ENCODE data around the gene DSC3. TPM values are rescaled to one million over a fixed set of nuclear protein-coding genes. Genes with fewer than 3 reads are reported as not detected.

The DSC3 gene
- total RNA-seq, 2 donors from 2014 or later: 0.27 to 0.37 TPM

- intact Hi-C loops (cut with DNase I): no loop called here
- Histone ChIP-seq H3K9me3 (no peaks in the 10 kb centered on the region), H3K27me3 (no peaks in the 10 kb centered on the region), H3K9ac (ENCODE audit: low read depth in 2 of 2, low read length in 2 of 2) (no peak overlapping the region), H3K36me3 (no peaks in the 10 kb centered on the region), H3K4me3 (no peak overlapping the region), H3K27ac (no peak overlapping the region), H3K4me1 (no peaks in the 10 kb centered on the region)
- TF ChIP-seq CTCF (IDR thresholded peaks at IDR 0.05): no peak
- no peak for DNase-seq
These were observed 43.4 kb downstream of the DSC3 start for GRCh38 chr18:30999186-30999585.

- TF ChIP-seq CTCF (IDR thresholded peaks at IDR 0.05): no peak
- H3K4me1 ChIP-seq: no peaks in the 10 kb centered on the region
- H3K4me3 ChIP-seq: no peak overlapping the region
- no peak overlapping the region for H3K27ac ChIP-seq
- no peaks in the 10 kb centered on the region for H3K36me3 ChIP-seq
- no peak for DNase-seq
- intact Hi-C loops (cut with DNase I): no loop called here
- H3K9me3 ChIP-seq: no peaks in the 10 kb centered on the region
- no peaks in the 10 kb centered on the region for H3K27me3 ChIP-seq
- no peak overlapping the region for H3K9ac ChIP-seq (ENCODE audit: low read depth in 2 of 2, low read length in 2 of 2)
These were observed 45.3 kb downstream of the DSC3 start for GRCh38 chr18:30997223-30997622.

- intact Hi-C loops (cut with DNase I): no loop called here
- Histone ChIP-seq H3K36me3 (no peaks in the 10 kb centered on the region), H3K4me1 (no peaks in the 10 kb centered on the region), H3K27me3 (no peaks in the 10 kb centered on the region), H3K27ac (no peak overlapping the region), H3K9ac (ENCODE audit: low read depth in 2 of 2, low read length in 2 of 2) (no peak overlapping the region), H3K4me3 (no peak overlapping the region), H3K9me3 (no peaks in the 10 kb centered on the region)
- DNase-seq: no peak
- TF ChIP-seq CTCF (IDR thresholded peaks at IDR 0.05): no peak
These were observed 50.3 kb downstream of the DSC3 start for GRCh38 chr18:30992231-30992630.

- Histone ChIP-seq H3K36me3 (no peaks in the 10 kb centered on the region), H3K4me1 (no peaks in the 10 kb centered on the region), H3K4me3 (no peak overlapping the region), H3K9ac (ENCODE audit: low read depth in 2 of 2, low read length in 2 of 2) (no peak overlapping the region), H3K27me3 (no peaks in the 10 kb centered on the region), H3K9me3 (no peaks in the 10 kb centered on the region), H3K27ac (no peak overlapping the region)
- intact Hi-C loops (cut with DNase I): no loop called here
- DNase-seq: no peak
- TF ChIP-seq CTCF (IDR thresholded peaks at IDR 0.05): no peak
These were observed 51.1 kb downstream of the DSC3 start for GRCh38 chr18:30991397-30991796.

- TF ChIP-seq CTCF (IDR thresholded peaks at IDR 0.05): no peak
- no peaks in the 10 kb centered on the region for H3K4me1 ChIP-seq
- H3K36me3 ChIP-seq: no peaks in the 10 kb centered on the region
- no peak overlapping the region for H3K27ac ChIP-seq
- H3K27me3 ChIP-seq: no peaks in the 10 kb centered on the region
- intact Hi-C loops (cut with DNase I): no loop called here
- H3K4me3 ChIP-seq: no peak overlapping the region
- H3K9ac ChIP-seq (ENCODE audit: low read depth in 2 of 2, low read length in 2 of 2): no peak overlapping the region
- no peaks in the 10 kb centered on the region for H3K9me3 ChIP-seq
- no peak for DNase-seq
These were observed 53.4 kb downstream of the DSC3 start for GRCh38 chr18:30989141-30989540.

- DNase-seq: no peak
- no peaks in the 10 kb centered on the region for H3K9me3 ChIP-seq
- H3K9ac ChIP-seq (ENCODE audit: low read depth in 2 of 2, low read length in 2 of 2): no peak overlapping the region
- H3K27ac ChIP-seq: no peak overlapping the region
- H3K36me3 ChIP-seq: no peaks in the 10 kb centered on the region
- no peak for TF ChIP-seq CTCF (IDR thresholded peaks at IDR 0.05)
- intact Hi-C loops (cut with DNase I): no loop called here
- no peaks in the 10 kb centered on the region for H3K27me3 ChIP-seq
- H3K4me1 ChIP-seq: no peaks in the 10 kb centered on the region
- no peak overlapping the region for H3K4me3 ChIP-seq
These were observed 54.1 kb downstream of the DSC3 start for GRCh38 chr18:30988440-30988839.
